ENCODE measurements around the gene YPEL3. TPM values are rescaled to one million over a fixed set of nuclear protein-coding genes. Genes with fewer than 3 reads are reported as not detected.

The YPEL3 gene
- total RNA-seq, 1 donor from 2014 or later, result 29.4 TPM

DNA sequence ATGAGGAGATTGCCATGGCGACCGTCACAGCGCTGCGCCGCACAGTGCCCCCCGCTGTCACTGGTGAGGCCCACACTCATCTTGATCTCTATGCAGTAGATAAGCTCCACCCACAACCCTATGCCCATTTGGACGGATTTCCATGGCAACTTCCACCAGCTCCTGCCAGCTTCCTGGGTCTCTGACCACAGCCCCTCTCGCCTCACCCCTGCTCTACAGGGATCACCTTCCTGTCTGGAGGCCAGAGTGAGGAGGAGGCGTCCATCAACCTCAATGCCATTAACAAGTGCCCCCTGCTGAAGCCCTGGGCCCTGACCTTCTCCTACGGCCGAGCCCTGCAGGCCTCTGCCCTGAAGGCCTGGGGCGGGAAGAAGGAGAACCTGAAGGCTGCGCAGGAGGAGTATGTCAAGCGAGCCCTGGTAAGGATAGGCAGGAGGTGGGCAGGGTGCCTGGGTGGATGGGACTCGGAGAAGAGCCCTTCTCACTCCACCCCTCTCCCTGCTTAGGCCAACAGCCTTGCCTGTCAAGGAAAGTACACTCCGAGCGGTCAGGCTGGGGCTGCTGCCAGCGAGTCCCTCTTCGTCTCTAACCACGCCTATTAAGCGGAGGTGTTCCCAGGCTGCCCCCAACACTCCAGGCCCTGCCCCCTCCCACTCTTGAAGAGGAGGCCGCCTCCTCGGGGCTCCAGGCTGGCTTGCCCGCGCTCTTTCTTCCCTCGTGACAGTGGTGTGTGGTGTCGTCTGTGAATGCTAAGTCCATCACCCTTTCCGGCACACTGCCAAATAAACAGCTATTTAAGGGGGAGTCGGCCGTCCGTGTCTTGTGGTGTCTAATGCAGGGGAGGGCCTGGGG is 26.2 kb downstream of the YPEL3 start:
- DNase-seq (ENCODE audit: low read depth in 2 of 2), result no peak

GRCh38 chr16:30068750-30069610 is 27.0 kb downstream of the YPEL3 start:
- peak; percentile 43 to 66 for DNase-seq (ENCODE audit: low read depth in 2 of 2)

- no peak for DNase-seq (ENCODE audit: low read depth in 2 of 2)
These were observed 27.7 kb downstream of the YPEL3 start for GRCh38 chr16:30068333-30068732.

DNA sequence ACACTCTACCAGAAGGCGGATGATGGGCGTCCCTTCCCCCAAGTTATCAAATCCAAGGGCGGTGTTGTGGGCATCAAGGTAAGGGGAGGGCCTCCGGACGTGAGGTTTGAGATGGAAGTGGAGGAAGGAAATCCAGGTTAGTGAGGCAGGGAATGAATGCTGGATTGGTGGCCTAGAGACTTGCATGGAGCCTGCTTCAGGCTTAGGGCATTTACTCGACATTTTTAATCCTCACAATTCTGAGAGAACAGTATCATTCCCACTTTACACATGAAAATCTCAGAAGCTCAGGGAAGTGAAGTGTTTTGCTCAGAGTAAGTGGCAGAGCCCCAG is 28.5 kb downstream of the YPEL3 start:
- DNase-seq (ENCODE audit: low read depth in 2 of 2), result no peak

GRCh38 chr16:30066761-30067583 is 29.0 kb downstream of the YPEL3 start:
- DNase-seq (ENCODE audit: low read depth in 2 of 2), result peak in 1 of 2 donors; percentile 29

GRCh38 chr16:30065943-30066760 is 29.9 kb downstream of the YPEL3 start:
- DNase-seq (ENCODE audit: low read depth in 2 of 2), result peak; percentile 65 to 72

GRCh38 chr16:30065102-30065942 is 30.7 kb downstream of the YPEL3 start, which contains the start of gene ALDOA:
TSS of gene ALDOA (plus strand) at chr16:30065760. CDS start at chr16:30066898, 1,138 bp downstream.
- peak; percentile 99 for DNase-seq (ENCODE audit: low read depth in 2 of 2)

- DNase-seq (ENCODE audit: low read depth in 2 of 2), result no peak
These were observed 31.3 kb downstream of the YPEL3 start for GRCh38 chr16:30064729-30065101.

- DNase-seq (ENCODE audit: low read depth in 2 of 2), result peak; percentile 52 to 55
These were observed 31.9 kb downstream of the YPEL3 start for GRCh38 chr16:30063893-30064728.

- no peak for DNase-seq (ENCODE audit: low read depth in 2 of 2)
These were observed 32.6 kb downstream of the YPEL3 start for GRCh38 chr16:30063278-30063892.

DNA sequence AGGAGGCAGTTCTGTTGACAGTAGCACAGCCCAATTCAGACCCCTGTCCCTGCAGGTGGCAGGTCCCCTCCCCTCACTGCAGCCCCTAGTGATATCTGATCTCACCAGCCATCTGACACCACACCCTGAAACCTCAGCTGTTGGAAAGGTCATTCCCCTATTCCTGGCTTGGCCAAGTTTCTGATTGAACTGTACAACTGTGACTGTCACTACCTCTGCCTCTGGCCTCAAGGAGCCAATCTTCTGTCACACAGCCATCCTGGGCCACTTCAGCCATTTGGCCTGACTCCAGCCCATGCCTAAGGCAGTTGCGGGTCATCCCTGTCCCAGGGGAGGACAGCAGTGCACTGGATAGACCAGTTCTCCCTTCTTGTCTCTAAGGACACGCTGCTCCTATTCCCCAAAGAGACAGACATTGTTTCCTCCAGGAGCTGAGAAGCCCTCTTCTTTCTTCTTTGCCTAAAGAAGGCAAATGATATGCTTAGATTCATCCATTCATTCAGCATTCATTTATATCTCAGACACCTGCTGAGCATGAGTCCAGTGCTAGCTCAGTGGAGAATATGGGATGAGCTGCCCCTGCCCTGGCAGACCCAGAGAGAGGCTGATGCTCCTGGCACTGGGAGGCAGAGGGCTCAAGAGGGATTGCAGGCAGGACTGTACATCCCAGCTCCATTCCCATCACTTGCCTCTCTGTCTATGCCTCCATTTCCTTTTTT is 35.0 kb downstream of the YPEL3 start:
- DNase-seq (ENCODE audit: low read depth in 2 of 2), result no peak

- DNase-seq (ENCODE audit: low read depth in 2 of 2), result no peak
These were observed 35.7 kb downstream of the YPEL3 start for GRCh38 chr16:30060346-30060745.

DNA sequence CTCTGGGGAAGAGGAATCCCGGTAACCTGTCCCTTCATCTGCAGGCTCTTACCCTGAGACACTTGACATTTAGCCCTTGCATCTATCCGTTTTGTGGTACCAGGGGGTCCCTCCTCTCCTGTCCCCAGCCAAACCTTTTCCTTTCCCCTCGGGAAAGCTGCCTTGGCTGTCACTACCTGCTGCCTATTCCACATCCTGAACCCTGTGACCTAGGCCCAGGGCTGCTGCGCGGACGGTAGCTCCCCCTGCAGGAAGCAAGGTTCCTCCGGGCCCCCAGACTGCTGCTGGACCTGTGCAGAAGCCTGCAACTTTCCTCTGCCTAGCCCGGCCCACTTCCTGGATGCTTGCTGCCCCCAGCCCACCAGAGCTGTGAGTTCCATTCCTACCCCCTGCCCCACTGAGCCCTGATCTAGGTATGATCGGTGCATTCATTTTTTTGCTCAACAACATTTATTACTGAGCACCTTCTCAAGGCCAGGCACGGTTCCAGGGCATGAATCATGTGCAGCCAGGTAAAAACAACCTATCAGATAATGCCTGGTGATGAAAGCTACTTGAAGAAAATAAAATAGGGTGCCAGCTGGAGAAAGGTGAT is 41.0 kb downstream of the YPEL3 start:
- peak; percentile 39 to 47 for DNase-seq (ENCODE audit: low read depth in 2 of 2)

DNA sequence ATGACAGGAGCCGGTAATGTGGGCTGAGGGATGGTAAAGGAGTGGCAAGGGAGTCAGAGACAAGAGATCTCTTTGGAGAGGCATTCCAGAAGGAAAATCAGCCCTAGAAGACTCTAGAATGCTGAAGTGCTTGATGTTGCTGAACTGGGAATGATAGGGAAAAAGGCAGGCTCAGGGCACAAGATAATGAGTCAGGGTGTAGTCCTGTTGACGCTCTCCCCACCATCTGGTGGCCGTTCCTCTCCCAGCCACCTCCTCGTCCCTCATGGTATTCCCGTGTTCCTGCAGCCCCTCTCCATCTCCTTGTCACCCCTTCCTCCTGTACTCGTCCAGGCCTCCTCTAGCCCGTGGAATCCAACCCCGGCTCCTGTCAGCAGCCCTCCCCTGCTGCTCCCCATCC is 41.6 kb downstream of the YPEL3 start:
- DNase-seq (ENCODE audit: low read depth in 2 of 2), result no peak

GRCh38 chr16:30053376-30054015 is 42.5 kb downstream of the YPEL3 start:
- peak in 1 of 2 donors; percentile 56 for DNase-seq (ENCODE audit: low read depth in 2 of 2)

- DNase-seq (ENCODE audit: low read depth in 2 of 2), result peak; percentile 92 to 93
These were observed 43.2 kb downstream of the YPEL3 start for GRCh38 chr16:30052671-30053372.
